GM12878 (cell line): ENCODE measurements around the gene TAF11. TPM values are rescaled to one million over a fixed set of nuclear protein-coding genes. Genes with fewer than 3 reads are reported as not detected.

Source experiments
- ATAC-seq: fragments of 200-7000 bp; cut with Tn5 transposase; 3 replicates; pipeline ENCODE4 v1.9.1; 2020; ENCODE audit warnings: mild to moderate bottlenecking, moderate library complexity
- BruUV-seq: library from RNA; stranded (reverse); fragments of 400-500 nt; replicated peaks from 2 replicates; lab custom pipeline; 2021; lab: Mats Ljungman, UMichigan
- CTCF ChIA-PET: fragments of 300-600 bp; sonication (Branson Sonifier 250); formaldehyde crosslinking; extraction: SDS; loops from one replicate; lab custom pipeline; 2021; ENCODE audit warnings: inconsistent platforms; lab: Yijun Ruan, JAX
- POLR2A ChIA-PET: fragments of 350-600 bp; formaldehyde crosslinking; extraction: SDS; loops from one replicate; lab custom pipeline; 2021; ENCODE audit warnings: inconsistent platforms; lab: Charles Lee
- RAD21 ChIA-PET: fragments of 300-600 bp; sonication (Branson Sonifier 250); formaldehyde crosslinking; loops from one replicate; lab custom pipeline; 2023; ENCODE audit warnings: antibody characterized with exemption; ENCODE audit not compliant: unreplicated experiment; lab: Charles Lee
- SMC1A ChIA-PET: fragments of 300-600 bp; sonication (Branson Sonifier 250); formaldehyde crosslinking; loops from one replicate; lab custom pipeline; 2023; ENCODE audit not compliant: unreplicated experiment, uncharacterized antibody; lab: Charles Lee
- DNase-seq: peaks from one replicate; pipeline ENCODE4 v3.0.0-alpha.2; 2011; ENCODE audit warnings: low read depth, low spot score
- FAIRE-seq: peaks from 3 replicates; lab custom pipeline; 2011; peaks lifted over from hg19 to GRCh38; lab: Jason Lieb, UNC
- H2AFZ ChIP-seq: 2 replicates; pipeline ENCODE4 v1.6.0; 2011; ENCODE audit warnings: low read depth, low read length, control low read depth; ENCODE audit not compliant: control insufficient read depth
- H3K27ac ChIP-seq: 2 replicates; pipeline ENCODE4 v1.5.1; 2011; ENCODE audit warnings: control low read depth; ENCODE audit not compliant: control insufficient read depth, insufficient read depth
- H3K27me3 ChIP-seq, 2 experiments: replicated peaks in 1 of 2; 2 replicates each; pipeline versions ENCODE4 v1.6.0 to v1.6.1; 2011; ENCODE audit warnings: low read length in 1 of 2; ENCODE audit not compliant: control insufficient read depth in 2 of 2, insufficient read depth in 2 of 2
- H3K36me3 ChIP-seq, 2 experiments: 2 replicates each; pipeline ENCODE4 v1.5.1; 2011; ENCODE audit warnings: low read length in 1 of 2; ENCODE audit not compliant: control insufficient read depth in 2 of 2, insufficient read depth in 2 of 2
- H3K4me1 ChIP-seq: 2 replicates; pipeline ENCODE4 v1.6.1; 2011; ENCODE audit warnings: mild to moderate bottlenecking, low read length, moderate library complexity, mixed read lengths; ENCODE audit not compliant: control insufficient read depth, insufficient read depth
- H3K4me2 ChIP-seq: 2 replicates; pipeline ENCODE4 v1.6.0; 2011; ENCODE audit warnings: control low read depth; ENCODE audit not compliant: control insufficient read depth, insufficient read depth
- H3K4me3 ChIP-seq: fragments of 200-600 bp; sonication (generic); 2 replicates; pipeline ENCODE4 v1.5.1; 2016
- H3K79me2 ChIP-seq: 2 replicates; pipeline ENCODE4 v1.6.0; 2011; ENCODE audit warnings: low read length; ENCODE audit not compliant: control insufficient read depth, insufficient read depth
- H3K9ac ChIP-seq: 2 replicates; pipeline ENCODE4 v1.8.0; 2011; ENCODE audit warnings: low read length, control low read depth, mixed read lengths; ENCODE audit not compliant: control insufficient read depth, insufficient read depth
- H3K9me3 ChIP-seq: replicated peaks from 3 replicates; pipeline ENCODE4 v1.5.1; 2011; ENCODE audit warnings: mild to moderate bottlenecking, low read length; ENCODE audit not compliant: control insufficient read depth, insufficient read depth
- H4K20me1 ChIP-seq: 2 replicates; pipeline ENCODE4 v1.6.0; 2011; ENCODE audit not compliant: control insufficient read depth, insufficient read depth
- BACH1 ChIP-seq: fragments of 450-650 bp; IDR thresholded peaks from 2 replicates; pipeline ENCODE4 v1.6.1; 2017; ENCODE audit warnings: mild to moderate bottlenecking, borderline replicate concordance
- HDAC6 ChIP-seq: fragments of 200-600 bp; sonication (generic); IDR thresholded peaks from one replicate; pipeline ENCODE4 v1.8.0; 2017; ENCODE audit warnings: antibody characterized with exemption; ENCODE audit not compliant: unreplicated experiment
- MTA2 ChIP-seq: fragments of 450-650 bp; IDR thresholded peaks from 2 replicates; pipeline ENCODE4 v1.6.1; 2016; ENCODE audit warnings: low read depth, mild to moderate bottlenecking, moderate library complexity
- SIN3A ChIP-seq: IDR thresholded peaks from 2 replicates; pipeline ENCODE4 v1.6.1; 2012; ENCODE audit warnings: low read depth, low read length, improper control_type of control experiment
- SREBF1 ChIP-seq: IDR thresholded peaks from 2 replicates; pipeline ENCODE4 v1.6.1; 2012; ENCODE audit warnings: mild to moderate bottlenecking, low read length
- SUZ12 ChIP-seq: fragments of 200-600 bp; sonication (generic); IDR thresholded peaks from one replicate; pipeline ENCODE4 v1.6.1; 2018; ENCODE audit warnings: antibody characterized with exemption, mild to moderate bottlenecking; ENCODE audit not compliant: unreplicated experiment
- TAF1 ChIP-seq: IDR thresholded peaks from 2 replicates; pipeline ENCODE4 v1.6.1; 2011; ENCODE audit warnings: mild to moderate bottlenecking, low read depth, low read length, borderline replicate concordance
- ZNF274 ChIP-seq: IDR thresholded peaks from one replicate; pipeline ENCODE4 v1.8.0; 2011; ENCODE audit not compliant: insufficient read length, insufficient read depth
- WGBS: methylation state at CpG from one replicate; pipeline ENCODE4 v1.1.6; 2016; ENCODE audit warnings: low lambda C conversion rate; ENCODE audit not compliant: insufficient replicate concordance, insufficient coverage; ENCODE audit errors: missing lambda C conversion rate; 5-methylcytosine and 5-hydroxymethylcytosine counted together
- in situ Hi-C: fragments of 300-500 bp; cut with MboI; formaldehyde crosslinking; loops from 9 replicates; pipeline ENCODE4 v1.14.3; 2018; ENCODE audit warnings: mixed read lengths
- intact Hi-C: fragments of 100-400 bp; cut with micrococcal nuclease; formaldehyde crosslinking; loops from one replicate; pipeline ENCODE4 v1.14.2; 2022; ENCODE audit not compliant: unreplicated experiment
- polyA plus RNA-seq, 11 experiments: library from polyadenylated mRNA; depleted of rRNA in 4 of 11; unstranded in 6 of 11; stranded (reverse) in 5 of 11; fragments of >200 nt; fragmentation: Nextera tagmentation in 4 of 11; fragmentation: Illumina TruSeq in 1 of 11; extraction: Ambion mirVana in 4 of 11; extraction: Trizol in 1 of 11; gene quantifications; 1 replicate in 1 of 11; 2 replicates in 10 of 11; pipeline versions ENCODE4 v1.2.1 to v1.2.3, GENCODE V29; 2011 to 2016; ENCODE audit warnings: inconsistent platforms in 2 of 11, missing spikeins in 2 of 11, low read depth in 1 of 11
- total RNA-seq, 4 experiments: library from RNA; depleted of rRNA in 3 of 4; stranded (reverse); fragments of >200 nt in 3 of 4; fragmentation: Illumina TruSeq in 1 of 4; extraction: Trizol in 1 of 4; gene quantifications; 2 replicates each; pipeline versions ENCODE4 v1.2.1 to v1.2.3, GENCODE V29; 2013 to 2021
- TF ChIP-seq, protein P1 (sequence below): IDR thresholded peaks from 2 replicates; pipeline ENCODE4 v1.6.1; 2012; ENCODE audit warnings: mild to moderate bottlenecking, low read depth, low read length

Gene TAF11
- total and polyA plus RNA-seq, 10 of the 15 experiments (the other 5 are each of a cell fraction or from before 2014, with no cell fraction given), result 24.6 to 59.2 (median 32.0) TPM

DNA sequence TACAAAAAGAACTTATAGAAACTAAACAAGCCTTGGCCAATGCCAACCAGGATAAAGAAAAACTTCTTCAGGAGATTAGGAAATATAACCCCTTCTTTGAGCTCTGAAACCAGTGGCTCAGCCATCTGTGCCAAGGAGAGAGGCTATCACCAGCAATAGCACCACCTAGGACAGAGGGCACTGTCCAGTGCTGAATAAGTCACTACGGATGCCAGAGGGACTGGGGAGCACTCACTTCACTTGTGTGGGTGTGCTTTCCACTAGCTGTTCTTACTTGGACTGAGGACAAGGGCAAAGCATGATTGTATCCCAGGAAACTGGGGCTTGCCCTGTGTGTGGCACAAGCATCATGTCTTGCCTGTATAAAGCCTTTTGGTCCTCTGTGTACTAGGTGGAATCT, 15.5 kb downstream of the TAF11 start:
- Histone ChIP-seq H3K79me2 (no peaks in the 10 kb centered on the region), H2AFZ (no peak overlapping the region), H3K4me1 (no peaks in the 10 kb centered on the region), H3K9me3 (no peaks in the 10 kb centered on the region), H3K36me3 (peaks cover 11 to 40% of the 10 kb centered on the region in 2 experiments), H3K4me2 (no peak overlapping the region), H3K9ac (no peak overlapping the region), H3K4me3 (no peak overlapping the region), H4K20me1 (no peaks in the 10 kb centered on the region), H3K27ac (no peak overlapping the region), H3K27me3 (no peaks in the 10 kb centered on the region)
- TF ChIP-seq, protein P1, sequence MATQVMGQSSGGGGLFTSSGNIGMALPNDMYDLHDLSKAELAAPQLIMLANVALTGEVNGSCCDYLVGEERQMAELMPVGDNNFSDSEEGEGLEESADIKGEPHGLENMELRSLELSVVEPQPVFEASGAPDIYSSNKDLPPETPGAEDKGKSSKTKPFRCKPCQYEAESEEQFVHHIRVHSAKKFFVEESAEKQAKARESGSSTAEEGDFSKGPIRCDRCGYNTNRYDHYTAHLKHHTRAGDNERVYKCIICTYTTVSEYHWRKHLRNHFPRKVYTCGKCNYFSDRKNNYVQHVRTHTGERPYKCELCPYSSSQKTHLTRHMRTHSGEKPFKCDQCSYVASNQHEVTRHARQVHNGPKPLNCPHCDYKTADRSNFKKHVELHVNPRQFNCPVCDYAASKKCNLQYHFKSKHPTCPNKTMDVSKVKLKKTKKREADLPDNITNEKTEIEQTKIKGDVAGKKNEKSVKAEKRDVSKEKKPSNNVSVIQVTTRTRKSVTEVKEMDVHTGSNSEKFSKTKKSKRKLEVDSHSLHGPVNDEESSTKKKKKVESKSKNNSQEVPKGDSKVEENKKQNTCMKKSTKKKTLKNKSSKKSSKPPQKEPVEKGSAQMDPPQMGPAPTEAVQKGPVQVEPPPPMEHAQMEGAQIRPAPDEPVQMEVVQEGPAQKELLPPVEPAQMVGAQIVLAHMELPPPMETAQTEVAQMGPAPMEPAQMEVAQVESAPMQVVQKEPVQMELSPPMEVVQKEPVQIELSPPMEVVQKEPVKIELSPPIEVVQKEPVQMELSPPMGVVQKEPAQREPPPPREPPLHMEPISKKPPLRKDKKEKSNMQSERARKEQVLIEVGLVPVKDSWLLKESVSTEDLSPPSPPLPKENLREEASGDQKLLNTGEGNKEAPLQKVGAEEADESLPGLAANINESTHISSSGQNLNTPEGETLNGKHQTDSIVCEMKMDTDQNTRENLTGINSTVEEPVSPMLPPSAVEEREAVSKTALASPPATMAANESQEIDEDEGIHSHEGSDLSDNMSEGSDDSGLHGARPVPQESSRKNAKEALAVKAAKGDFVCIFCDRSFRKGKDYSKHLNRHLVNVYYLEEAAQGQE, result peak; percentile 64; the same call in 1 of the 2 replicates
- no peak for TF ChIP-seq SREBF1
- SMC1A ChIA-PET, result interaction anchor here (1.0 kb wide), 1 partner anchor 8 kb away, joined by 3 read pairs; no protein-coding TSS in a partner anchor
- CTCF ChIA-PET, result interaction anchor here (1.1 kb wide), 1 partner anchor 412 kb away, joined by 3 read pairs; no protein-coding TSS in a partner anchor
- POLR2A ChIA-PET, result no interaction called here
- no TSS peak for BruUV-seq
- RAD21 ChIA-PET, result interaction anchor here (1.6 kb wide), 1 partner anchor 11 kb away, joined by 3 read pairs; no protein-coding TSS in a partner anchor
- no peak for FAIRE-seq
- intact Hi-C loops, result no loop called here
- no peak for DNase-seq
- no peak for ATAC-seq
- in situ Hi-C loops, result no loop called here
- WGBS, result 39% methylated on average over 1 of the region's 1 CpG

DNA sequence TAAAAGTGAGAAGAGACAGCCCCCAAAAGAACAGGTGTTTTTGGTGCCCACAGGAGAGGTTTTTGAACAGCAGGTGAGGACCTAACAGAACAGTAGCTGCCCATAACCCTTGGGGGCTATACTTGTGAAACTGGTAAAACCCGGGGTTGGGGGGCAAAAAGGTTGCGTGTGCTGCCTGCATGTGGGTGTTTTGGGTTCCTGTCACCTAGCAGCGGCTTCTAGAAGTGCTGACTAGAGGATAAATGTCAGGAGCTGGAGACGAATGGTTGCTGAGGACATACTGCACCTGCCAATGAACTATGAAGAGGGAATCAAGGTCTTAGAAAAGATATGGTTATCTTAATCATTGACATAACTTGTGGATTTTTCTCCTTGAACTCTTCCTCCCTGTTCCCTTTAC, 16.0 kb downstream of the TAF11 start:
- Histone ChIP-seq H3K79me2 (no peaks in the 10 kb centered on the region), H3K4me3 (no peak overlapping the region), H3K27me3 (no peaks in the 10 kb centered on the region), H3K4me2 (no peak overlapping the region), H3K9me3 (no peaks in the 10 kb centered on the region), H3K36me3 (peaks cover 13 to 41% of the 10 kb centered on the region in 2 experiments), H3K27ac (no peak overlapping the region), H3K4me1 (no peaks in the 10 kb centered on the region), H4K20me1 (no peaks in the 10 kb centered on the region), H2AFZ (no peak overlapping the region), H3K9ac (no peak overlapping the region)
- SMC1A ChIA-PET, result no interaction called here
- TF ChIP-seq TAF1, result no peak
- TF ChIP-seq SIN3A, result no peak
- no peak for TF ChIP-seq SUZ12
- TF ChIP-seq MTA2, result no peak
- TF ChIP-seq HDAC6, result no peak
- no peak for TF ChIP-seq ZNF274
- no peak for TF ChIP-seq BACH1
- RAD21 ChIA-PET, result interaction anchor here (1.6 kb wide), 1 partner anchor 11 kb away, joined by 3 read pairs; no protein-coding TSS in a partner anchor
- 99% methylated on average over 4 of the region's 4 CpGs for WGBS
- POLR2A ChIA-PET, result no interaction called here
- ATAC-seq (no peak), DNase-seq (no peak), FAIRE-seq (no peak)
- CTCF ChIA-PET, result no interaction called here
- in situ Hi-C loops, result no loop called here
- no TSS peak for BruUV-seq
- intact Hi-C loops, result no loop called here
